Glutamatergic neuron (in vitro differentiated cells): ENCODE measurements around the gene IFFO2. TPM values are rescaled to one million over a fixed set of nuclear protein-coding genes. Genes with fewer than 3 reads are reported as not detected.

Experiments used
- DNase-seq: peaks from one replicate; pipeline ENCODE4 v3.0.0; 2022
- H3K27ac Mint-ChIP-seq: one replicate; pipeline ENCODE4 v1.8.0; 2020; ENCODE audit warnings: mild to moderate bottlenecking, mixed read lengths, inconsistent platforms; ENCODE audit not compliant: unreplicated experiment
- H3K27me3 Mint-ChIP-seq: one replicate; pipeline ENCODE4 v1.8.0; 2020; ENCODE audit warnings: mild to moderate bottlenecking, moderate library complexity, mixed read lengths, inconsistent platforms; ENCODE audit not compliant: unreplicated experiment
- H3K36me3 Mint-ChIP-seq: one replicate; pipeline ENCODE4 v1.8.0; 2020; ENCODE audit warnings: mild to moderate bottlenecking, mixed read lengths, inconsistent platforms; ENCODE audit not compliant: unreplicated experiment
- H3K4me1 Mint-ChIP-seq: one replicate; pipeline ENCODE4 v1.8.0; 2020; ENCODE audit warnings: mild to moderate bottlenecking, low read depth, mixed read lengths, inconsistent platforms; ENCODE audit not compliant: unreplicated experiment
- H3K4me3 Mint-ChIP-seq: one replicate; pipeline ENCODE4 v1.8.0; 2020; ENCODE audit warnings: mild to moderate bottlenecking, mixed read lengths, inconsistent platforms; ENCODE audit not compliant: unreplicated experiment
- H3K9me3 Mint-ChIP-seq: one replicate; pipeline ENCODE4 v1.8.0; 2020; ENCODE audit warnings: mild to moderate bottlenecking, moderate library complexity, mixed read lengths, inconsistent platforms; ENCODE audit not compliant: unreplicated experiment
- total RNA-seq: library from RNA; stranded (reverse); fragmentation: NEBNext Ultra II Directional; extraction: Animal tissue kit (Norgen Biotek cat#: 25700); gene quantifications from one replicate; pipeline ENCODE4 v1.2.1, GENCODE V29; 2021; ENCODE audit not compliant: unreplicated experiment
- TF ChIP-seq, protein P1 (sequence below): fragments of 200-600 bp; sonication (generic); IDR thresholded peaks from one replicate; pipeline ENCODE4 v1.5.0; 2021; ENCODE audit not compliant: partially characterized antibody, unreplicated experiment

The IFFO2 gene
- total RNA-seq, 1 donor from 2014 or later, result 107 TPM

DNA sequence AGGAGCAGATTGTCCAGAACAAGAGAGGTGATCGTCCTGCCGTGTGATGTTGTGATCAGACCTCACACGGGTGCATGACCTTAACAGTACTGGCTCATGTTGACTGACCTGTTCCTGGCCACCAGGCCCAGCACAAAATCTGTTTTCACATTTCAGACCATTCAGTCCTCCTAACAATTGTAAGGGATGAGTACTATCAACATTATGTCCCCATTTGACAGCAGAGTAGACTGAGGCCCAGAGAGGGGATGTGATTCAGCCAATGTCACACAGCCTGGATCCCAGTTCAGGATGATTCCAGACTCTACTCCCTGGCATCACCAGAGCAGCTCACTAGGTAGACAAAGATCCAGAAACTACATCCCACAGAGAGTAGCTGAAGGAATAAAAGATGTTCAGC is 89.6 kb downstream of the IFFO2 start:
- TF ChIP-seq, protein P1, sequence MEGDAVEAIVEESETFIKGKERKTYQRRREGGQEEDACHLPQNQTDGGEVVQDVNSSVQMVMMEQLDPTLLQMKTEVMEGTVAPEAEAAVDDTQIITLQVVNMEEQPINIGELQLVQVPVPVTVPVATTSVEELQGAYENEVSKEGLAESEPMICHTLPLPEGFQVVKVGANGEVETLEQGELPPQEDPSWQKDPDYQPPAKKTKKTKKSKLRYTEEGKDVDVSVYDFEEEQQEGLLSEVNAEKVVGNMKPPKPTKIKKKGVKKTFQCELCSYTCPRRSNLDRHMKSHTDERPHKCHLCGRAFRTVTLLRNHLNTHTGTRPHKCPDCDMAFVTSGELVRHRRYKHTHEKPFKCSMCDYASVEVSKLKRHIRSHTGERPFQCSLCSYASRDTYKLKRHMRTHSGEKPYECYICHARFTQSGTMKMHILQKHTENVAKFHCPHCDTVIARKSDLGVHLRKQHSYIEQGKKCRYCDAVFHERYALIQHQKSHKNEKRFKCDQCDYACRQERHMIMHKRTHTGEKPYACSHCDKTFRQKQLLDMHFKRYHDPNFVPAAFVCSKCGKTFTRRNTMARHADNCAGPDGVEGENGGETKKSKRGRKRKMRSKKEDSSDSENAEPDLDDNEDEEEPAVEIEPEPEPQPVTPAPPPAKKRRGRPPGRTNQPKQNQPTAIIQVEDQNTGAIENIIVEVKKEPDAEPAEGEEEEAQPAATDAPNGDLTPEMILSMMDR, result no peak
- no peaks in the 10 kb centered on the region for H3K36me3 Mint-ChIP-seq
- H3K27ac Mint-ChIP-seq, result no peak overlapping the region
- no peak for DNase-seq
- no peaks in the 10 kb centered on the region for H3K4me1 Mint-ChIP-seq
- H3K27me3 Mint-ChIP-seq, result no peaks in the 10 kb centered on the region
- H3K9me3 Mint-ChIP-seq, result peaks cover 1% of the 10 kb centered on the region
- no peak overlapping the region for H3K4me3 Mint-ChIP-seq

DNA sequence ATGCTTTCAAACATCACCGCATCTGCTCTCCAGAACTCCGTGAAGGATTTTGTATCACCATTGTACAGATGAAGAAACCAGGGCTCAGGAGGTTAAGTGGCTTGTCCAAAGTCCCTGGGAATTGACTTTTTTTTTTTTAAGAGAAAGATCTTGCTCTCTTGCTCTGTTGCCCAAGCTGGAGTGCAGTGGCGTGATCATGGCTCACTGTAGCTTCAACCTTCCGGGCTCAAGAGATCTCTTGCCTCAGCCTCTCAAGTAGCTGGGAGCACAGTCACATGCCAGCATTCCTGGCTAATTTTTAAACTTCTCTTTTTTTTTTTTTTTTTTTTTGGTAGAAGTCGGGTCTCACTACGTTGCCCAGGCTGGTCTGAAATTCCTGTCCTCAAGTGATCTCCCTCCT is 90.2 kb downstream of the IFFO2 start:
- H3K36me3 Mint-ChIP-seq, result no peaks in the 10 kb centered on the region
- DNase-seq, result no peak
- TF ChIP-seq, protein P1, result no peak
- H3K27me3 Mint-ChIP-seq, result no peaks in the 10 kb centered on the region
- H3K27ac Mint-ChIP-seq, result no peak overlapping the region
- H3K9me3 Mint-ChIP-seq, result peaks cover 1% of the 10 kb centered on the region
- no peaks in the 10 kb centered on the region for H3K4me1 Mint-ChIP-seq
- no peak overlapping the region for H3K4me3 Mint-ChIP-seq

DNA sequence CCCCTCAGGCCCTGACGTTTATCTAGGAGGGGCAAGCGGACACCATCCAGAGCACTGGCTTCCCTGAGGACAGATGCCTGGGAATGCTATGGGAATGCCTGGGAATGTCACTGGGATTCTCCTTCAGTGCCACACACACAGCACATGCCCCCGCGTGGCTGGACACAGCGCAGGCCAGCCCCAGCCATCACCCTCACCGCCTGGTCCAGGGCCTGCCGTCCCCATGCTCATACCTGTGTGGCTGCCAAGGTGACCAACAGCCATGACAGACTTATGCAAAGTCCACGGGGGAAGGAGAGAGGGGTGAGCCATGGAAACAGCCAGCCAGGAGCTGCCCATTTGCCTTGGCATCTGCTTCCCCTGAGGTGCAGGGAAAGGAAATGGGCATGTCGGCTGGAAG is 91.3 kb downstream of the IFFO2 start:
- TF ChIP-seq, protein P1, result no peak
- no peak for DNase-seq
- H3K27ac Mint-ChIP-seq, result no peak overlapping the region
- no peaks in the 10 kb centered on the region for H3K36me3 Mint-ChIP-seq
- H3K4me3 Mint-ChIP-seq, result no peak overlapping the region
- peaks cover 1% of the 10 kb centered on the region for H3K9me3 Mint-ChIP-seq
- no peaks in the 10 kb centered on the region for H3K4me1 Mint-ChIP-seq
- H3K27me3 Mint-ChIP-seq, result no peaks in the 10 kb centered on the region

DNA sequence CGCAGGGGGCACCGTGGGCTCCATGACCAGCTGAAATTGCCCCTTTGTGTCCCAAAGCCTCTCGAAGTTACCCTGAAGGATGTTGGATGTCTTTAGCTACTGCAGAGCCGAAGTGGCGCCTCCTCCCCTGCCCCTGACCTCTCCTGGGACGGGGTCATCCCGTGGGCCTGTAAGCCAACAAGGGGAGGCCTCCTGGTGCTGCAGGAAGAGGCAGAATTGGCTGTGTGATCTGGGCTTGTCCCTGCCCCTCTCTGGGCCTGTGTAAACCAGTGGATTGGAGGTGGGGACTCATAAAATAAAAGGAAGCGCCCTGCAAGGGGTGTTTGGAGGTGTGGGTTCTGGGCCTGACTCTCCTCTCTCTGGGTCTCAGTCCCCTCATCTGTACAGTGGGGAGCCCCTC is 94.9 kb downstream of the IFFO2 start:
- Mint-ChIP-seq H3K4me1 (no peaks in the 10 kb centered on the region), H3K9me3 (no peaks in the 10 kb centered on the region), H3K27me3 (no peaks in the 10 kb centered on the region), H3K27ac (no peak overlapping the region), H3K36me3 (no peaks in the 10 kb centered on the region), H3K4me3 (no peak overlapping the region)
- DNase-seq, result no peak
- TF ChIP-seq, protein P1, result no peak

DNA sequence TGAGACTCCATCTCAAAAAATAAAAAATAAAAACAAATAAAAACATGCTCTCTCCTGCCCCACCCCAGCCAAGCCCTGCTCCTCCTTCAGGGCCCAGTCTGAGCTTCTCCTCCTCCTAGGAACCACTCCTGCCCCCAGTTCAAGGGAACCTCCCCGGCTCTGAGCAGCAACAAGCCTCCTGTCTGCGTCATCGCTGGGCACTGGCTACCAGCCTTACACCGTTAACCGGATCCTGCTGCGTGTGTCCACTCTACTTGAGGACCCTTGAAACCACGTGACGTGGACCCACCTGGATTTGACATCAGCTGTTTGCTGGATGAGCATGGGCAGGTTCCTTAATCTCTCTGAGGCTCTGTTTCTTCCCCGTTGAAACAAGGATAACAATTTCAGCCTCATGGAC is 95.4 kb downstream of the IFFO2 start:
- TF ChIP-seq, protein P1, result no peak
- Mint-ChIP-seq H3K4me3 (no peak overlapping the region), H3K27me3 (peaks cover 2% of the 10 kb centered on the region), H3K9me3 (no peaks in the 10 kb centered on the region), H3K36me3 (peaks cover 2% of the 10 kb centered on the region), H3K27ac (no peak overlapping the region), H3K4me1 (no peaks in the 10 kb centered on the region)
- DNase-seq, result no peak
